ENCODE measurements around the gene MYO9B.

DNA sequence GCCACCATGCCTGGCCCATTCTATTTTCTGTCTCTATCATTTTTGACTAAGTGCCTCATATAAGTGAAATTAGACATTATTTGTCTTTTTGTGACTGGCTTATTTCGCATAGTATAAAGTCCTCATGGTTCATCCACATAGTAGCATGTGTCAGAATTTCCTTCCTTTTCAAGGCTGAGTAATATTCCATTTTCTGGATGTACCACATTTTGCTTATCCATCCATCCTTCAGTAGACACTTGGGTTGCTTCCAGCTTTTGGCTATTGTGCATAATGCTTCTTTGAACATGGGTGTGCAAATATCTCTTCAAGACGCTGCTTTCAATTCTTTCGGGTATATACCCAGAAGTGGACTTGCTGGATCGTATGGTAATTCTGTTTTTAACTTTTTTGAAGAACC lies 88.1 kb downstream of the MYO9B start:
- no peak for TF ChIP-seq CTCF (IDR thresholded peaks at IDR 0.05)
- TF ChIP-seq POLR2AphosphoS5 (IDR thresholded peaks at IDR 0.05; ENCODE audit: low read depth, low read length) = no peak
- TF ChIP-seq, protein P1, sequence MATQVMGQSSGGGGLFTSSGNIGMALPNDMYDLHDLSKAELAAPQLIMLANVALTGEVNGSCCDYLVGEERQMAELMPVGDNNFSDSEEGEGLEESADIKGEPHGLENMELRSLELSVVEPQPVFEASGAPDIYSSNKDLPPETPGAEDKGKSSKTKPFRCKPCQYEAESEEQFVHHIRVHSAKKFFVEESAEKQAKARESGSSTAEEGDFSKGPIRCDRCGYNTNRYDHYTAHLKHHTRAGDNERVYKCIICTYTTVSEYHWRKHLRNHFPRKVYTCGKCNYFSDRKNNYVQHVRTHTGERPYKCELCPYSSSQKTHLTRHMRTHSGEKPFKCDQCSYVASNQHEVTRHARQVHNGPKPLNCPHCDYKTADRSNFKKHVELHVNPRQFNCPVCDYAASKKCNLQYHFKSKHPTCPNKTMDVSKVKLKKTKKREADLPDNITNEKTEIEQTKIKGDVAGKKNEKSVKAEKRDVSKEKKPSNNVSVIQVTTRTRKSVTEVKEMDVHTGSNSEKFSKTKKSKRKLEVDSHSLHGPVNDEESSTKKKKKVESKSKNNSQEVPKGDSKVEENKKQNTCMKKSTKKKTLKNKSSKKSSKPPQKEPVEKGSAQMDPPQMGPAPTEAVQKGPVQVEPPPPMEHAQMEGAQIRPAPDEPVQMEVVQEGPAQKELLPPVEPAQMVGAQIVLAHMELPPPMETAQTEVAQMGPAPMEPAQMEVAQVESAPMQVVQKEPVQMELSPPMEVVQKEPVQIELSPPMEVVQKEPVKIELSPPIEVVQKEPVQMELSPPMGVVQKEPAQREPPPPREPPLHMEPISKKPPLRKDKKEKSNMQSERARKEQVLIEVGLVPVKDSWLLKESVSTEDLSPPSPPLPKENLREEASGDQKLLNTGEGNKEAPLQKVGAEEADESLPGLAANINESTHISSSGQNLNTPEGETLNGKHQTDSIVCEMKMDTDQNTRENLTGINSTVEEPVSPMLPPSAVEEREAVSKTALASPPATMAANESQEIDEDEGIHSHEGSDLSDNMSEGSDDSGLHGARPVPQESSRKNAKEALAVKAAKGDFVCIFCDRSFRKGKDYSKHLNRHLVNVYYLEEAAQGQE (IDR thresholded peaks at IDR 0.05; ENCODE audit: insufficient read depth in 1 of 2, low read depth in 2 of 2, low read length in 1 of 2) = no peak

All from Panc1 (cell line).